NCI-H69 (cell line): ENCODE measurements around the gene CLEC9A.
"Not testable (repeated sequence)": the region's sequence is repeated elsewhere in the genome, so short reads cannot be mapped to it uniquely, and the experiment has no call there.

ENCODE experiments used
- DNase-seq: peaks from one replicate; lab custom pipeline; 2025; lab: John Stamatoyannopoulos, UW

CLEC9A gene

GRCh38 chr12:10030446-10030845 is at the start of gene CLEC9A:
TSS of gene CLEC9A (plus strand) at chr12:10030682. CDS start at chr12:10052688, 22,006 bp downstream.
- no peak for DNase-seq

- no peak for DNase-seq
Measured at GRCh38 chr12:9991876-9992275, 38.6 kb upstream of the CLEC9A start.

GRCh38 chr12:9992296-9992695 is 38.2 kb upstream of the CLEC9A start:
- no peak for DNase-seq

- DNase-seq, result no peak
Measured at GRCh38 chr12:9999016-9999415, 31.5 kb upstream of the CLEC9A start, which contains the start of gene CLEC1B. TSS of gene CLEC1B (minus strand) at chr12:9999121. CDS start at chr12:9999100, 21 bp downstream.

GRCh38 chr12:10001171-10001776 is 29.2 kb upstream of the CLEC9A start:
- DNase-seq, result no peak

- no peak for DNase-seq
Measured at GRCh38 chr12:10012630-10013330, 17.7 kb upstream of the CLEC9A start.

- no peak for DNase-seq
Measured at GRCh38 chr12:10015450-10015849, 15.0 kb upstream of the CLEC9A start.

GRCh38 chr12:10016881-10017280 is 13.6 kb upstream of the CLEC9A start:
- DNase-seq, result no peak

GRCh38 chr12:10018386-10018785 is 12.1 kb upstream of the CLEC9A start:
- DNase-seq, result no peak

- no peak for DNase-seq
Measured at GRCh38 chr12:10021342-10021741, 9.1 kb upstream of the CLEC9A start.

- DNase-seq, result no peak
Measured at GRCh38 chr12:10025236-10025635, 5.2 kb upstream of the CLEC9A start.

- DNase-seq, result not testable (repeated sequence)
Measured at GRCh38 chr12:10026666-10027065, 3.8 kb upstream of the CLEC9A start.

- DNase-seq, result no peak
Measured at GRCh38 chr12:10027311-10027710, 3.2 kb upstream of the CLEC9A start.

- no peak for DNase-seq
Measured at GRCh38 chr12:10027721-10028120, 2.8 kb upstream of the CLEC9A start.

- DNase-seq, result no peak
Measured at GRCh38 chr12:10031321-10031720, 839 bp downstream of the CLEC9A start.

- no peak for DNase-seq
Measured at GRCh38 chr12:10031771-10032175, 1.3 kb downstream of the CLEC9A start.

GRCh38 chr12:10033783-10034545 is 3.5 kb downstream of the CLEC9A start:
- DNase-seq, result no peak

- no peak for DNase-seq
Measured at GRCh38 chr12:10042167-10042566, 11.7 kb downstream of the CLEC9A start.

GRCh38 chr12:10048526-10048925 is 18.0 kb downstream of the CLEC9A start:
- no peak for DNase-seq

GRCh38 chr12:10052193-10052913 is 21.9 kb downstream of the CLEC9A start:
- no peak for DNase-seq

- no peak for DNase-seq
Measured at GRCh38 chr12:10058387-10058786, 27.9 kb downstream of the CLEC9A start.

GRCh38 chr12:10065241-10065640 is 34.8 kb downstream of the CLEC9A start:
- DNase-seq, result no peak
